Adipose tissue (tissue), 3 donors: ENCODE data around the gene FSIP1. TPM values are rescaled to one million over a fixed set of nuclear protein-coding genes. Genes with fewer than 3 reads are reported as not detected.

Source experiments
- H3K27ac ChIP-seq: one replicate; pipeline ENCODE4 v1.5.1; 2013; ENCODE audit warnings: low read depth, low read length
- WGBS, 3 donors: extraction: QIAGEN DNeasy Blood & Tissue Kit; methylation state at CpG; one replicate each; pipeline ENCODE4 v1.1.7; 2013; 5-methylcytosine and 5-hydroxymethylcytosine counted together
- polyA plus RNA-seq, 3 donors: library from polyadenylated mRNA; stranded (reverse); fragments of 200-250 nt; gene quantifications; one replicate each; pipeline ENCODE4 v1.2.3, GENCODE V29; 2013
- donor health status: healthy with polysubstance abuse.
- donor health status: Bipolar disorder and iron deficiency.
- donor health status: healthy.

The FSIP1 gene
- polyA plus RNA-seq, 3 donors = 0.07 to 0.42 TPM; not detected in 1

DNA sequence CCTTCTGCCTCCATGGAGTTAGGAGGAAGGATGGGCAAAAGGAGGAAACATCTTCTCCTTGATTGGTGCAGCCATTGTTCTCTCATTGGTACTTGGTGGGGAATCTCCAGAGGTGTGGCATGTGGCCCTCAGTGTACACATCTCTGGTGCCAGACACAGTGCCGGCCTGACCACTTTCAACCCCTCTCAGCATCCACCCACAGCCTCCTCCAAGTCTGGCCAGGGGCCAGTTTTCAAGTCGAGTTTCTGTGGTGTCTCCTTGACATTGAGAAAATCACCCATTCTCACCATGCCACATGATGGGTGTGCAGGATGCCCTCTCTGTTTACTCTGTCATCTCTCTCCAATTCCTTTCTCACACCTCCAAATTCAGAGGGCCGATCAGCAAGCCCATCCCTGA is 12.8 kb upstream of the FSIP1 start:
- no peak overlapping the region for H3K27ac ChIP-seq
- WGBS, 3 donors = 56 to 69% (median 66%) methylated on average over 3 of the region's 3 CpGs

- 72 to 85% (median 84%) methylated on average over 3 of the region's 3 CpGs for WGBS, 3 donors
- no peak overlapping the region for H3K27ac ChIP-seq
These were observed 12.3 kb upstream of the FSIP1 start for GRCh38 chr15:39794954-39795353.

GRCh38 chr15:39793923-39794322 is 11.3 kb upstream of the FSIP1 start:
- H3K27ac ChIP-seq = no peak overlapping the region
- 79 to 87% (median 84%) methylated on average over 4 of the region's 4 CpGs for WGBS, 3 donors

- 15 to 56% (median 19%) methylated on average over 4 of the region's 4 CpGs for WGBS, 3 donors
- H3K27ac ChIP-seq = no peak overlapping the region
These were observed 10.2 kb upstream of the FSIP1 start for GRCh38 chr15:39792844-39793335.

DNA sequence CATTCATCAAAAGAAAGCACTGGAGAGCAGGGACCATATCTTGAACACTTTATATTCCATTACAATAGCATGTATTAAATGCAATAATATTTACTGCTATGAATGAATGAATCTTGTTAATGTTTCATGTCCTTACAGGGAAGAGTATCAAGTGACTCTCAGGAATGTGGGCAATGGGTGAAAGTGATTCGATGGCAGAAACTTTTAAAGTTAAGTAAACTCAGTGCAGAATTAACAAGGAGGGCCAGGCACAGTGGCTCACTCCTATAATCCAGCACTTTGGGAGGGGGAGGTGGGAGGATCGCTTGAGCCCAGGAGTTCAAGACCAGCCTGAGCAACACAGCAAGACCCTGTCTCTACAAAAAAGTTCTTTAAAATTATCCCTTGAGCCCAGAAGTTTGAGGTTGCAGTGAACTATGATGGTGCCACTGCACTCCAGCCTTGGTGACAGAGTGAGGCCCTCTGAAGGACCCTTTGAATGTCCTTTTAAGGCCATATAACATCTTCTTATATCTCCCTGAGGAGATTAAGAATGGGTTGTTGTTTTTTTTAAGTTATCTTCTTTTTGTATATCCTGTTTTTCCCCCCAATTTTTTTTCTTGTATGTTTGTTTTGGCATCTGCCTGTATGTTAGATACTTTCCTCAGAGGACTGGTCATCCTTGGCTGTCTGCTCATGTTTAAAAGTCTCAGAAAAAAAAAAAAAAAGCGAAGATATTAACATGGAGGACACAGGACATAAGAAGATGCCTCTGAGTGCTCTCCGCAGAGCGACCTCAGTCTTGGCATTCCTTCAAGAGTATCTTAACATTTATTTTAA is 9.6 kb upstream of the FSIP1 start:
- 64 to 69% (median 69%) methylated on average over 5 of the region's 5 CpGs for WGBS, 3 donors

GRCh38 chr15:39789736-39790135 is 7.1 kb upstream of the FSIP1 start:
- no peak overlapping the region for H3K27ac ChIP-seq
- WGBS, 3 donors = 52 to 83% (median 53%) methylated on average over 4 of the region's 4 CpGs

More for the DNA sequence above, 9.6 kb upstream of the FSIP1 start:
- H3K27ac ChIP-seq = no peak overlapping the region

GRCh38 chr15:39788800-39789565 is 6.3 kb upstream of the FSIP1 start:
- no peak overlapping the region for H3K27ac ChIP-seq
- WGBS, 3 donors = 66 to 77% (median 73%) methylated on average over 3 of the region's 3 CpGs

- 50 to 66% (median 66%) methylated on average over 4 of the region's 4 CpGs for WGBS, 3 donors
- no peak overlapping the region for H3K27ac ChIP-seq
These were observed 5.5 kb upstream of the FSIP1 start for GRCh38 chr15:39788108-39788507.

DNA sequence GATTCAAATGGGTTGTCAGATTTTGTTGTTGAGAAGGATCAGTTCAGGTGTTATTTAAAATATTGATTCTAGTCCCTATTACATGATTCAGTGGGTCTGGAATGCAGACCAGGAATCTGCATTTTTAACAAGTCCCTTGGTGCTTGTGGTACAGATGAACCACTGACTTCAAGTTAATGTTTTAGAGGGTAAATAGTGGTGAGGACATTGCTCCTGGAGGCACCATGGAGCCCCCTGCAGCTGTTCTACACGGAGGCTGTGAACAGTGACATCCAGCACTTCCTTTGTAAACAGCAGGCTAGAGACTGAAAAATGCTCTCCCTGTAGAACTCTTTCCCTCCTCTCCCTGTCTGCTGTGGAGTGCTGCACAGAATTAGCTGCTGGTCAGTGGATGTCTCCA is 4.8 kb upstream of the FSIP1 start:
- H3K27ac ChIP-seq = no peak overlapping the region
- WGBS, 3 donors = 19 to 43% (median 31%) methylated on average over 1 of the region's 1 CpG

DNA sequence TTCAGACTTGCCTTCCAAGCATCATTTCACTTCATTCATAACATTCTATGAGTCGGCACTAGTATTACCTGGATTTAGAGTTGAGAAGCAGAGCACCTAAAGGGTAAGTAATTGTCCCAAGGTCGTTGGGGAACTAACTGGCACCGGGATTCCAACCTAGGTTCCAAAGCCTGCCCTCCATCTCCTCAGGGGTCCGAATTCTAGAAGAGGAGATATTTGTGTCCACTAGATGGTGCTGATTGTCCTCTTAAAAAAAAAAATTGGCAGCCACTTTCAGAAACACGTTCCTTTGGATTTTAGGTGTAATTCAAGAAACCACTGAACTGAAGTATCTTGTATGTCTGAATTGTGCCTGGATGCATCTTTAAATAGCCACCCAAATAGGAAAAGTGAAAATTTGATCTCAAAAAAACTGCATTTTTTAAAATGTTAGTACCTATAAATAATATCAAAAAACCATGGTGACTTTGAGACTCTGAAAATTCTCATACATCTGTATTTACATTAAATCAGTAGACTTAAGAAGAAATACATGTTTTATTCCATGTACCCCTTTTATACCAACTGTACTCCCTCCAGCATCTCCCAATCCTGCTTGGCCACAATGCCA is 3.9 kb upstream of the FSIP1 start:
- H3K27ac ChIP-seq = no peak overlapping the region
- 5 to 10% (median 6%) methylated on average over 5 of the region's 5 CpGs for WGBS, 3 donors

- 79 to 87% (median 85%) methylated on average over 7 of the region's 7 CpGs for WGBS, 3 donors
- H3K27ac ChIP-seq = no peak overlapping the region
These were observed 3.2 kb upstream of the FSIP1 start for GRCh38 chr15:39785841-39786240.

- no peak overlapping the region for H3K27ac ChIP-seq
- WGBS, 3 donors = 46 to 79% (median 65%) methylated on average over 10 of the region's 10 CpGs
These were observed 2.5 kb upstream of the FSIP1 start for GRCh38 chr15:39785139-39785538.

GRCh38 chr15:39784638-39785037 is 2.0 kb upstream of the FSIP1 start:
- no peak overlapping the region for H3K27ac ChIP-seq
- 76 to 90% (median 88%) methylated on average over 2 of the region's 2 CpGs for WGBS, 3 donors

DNA sequence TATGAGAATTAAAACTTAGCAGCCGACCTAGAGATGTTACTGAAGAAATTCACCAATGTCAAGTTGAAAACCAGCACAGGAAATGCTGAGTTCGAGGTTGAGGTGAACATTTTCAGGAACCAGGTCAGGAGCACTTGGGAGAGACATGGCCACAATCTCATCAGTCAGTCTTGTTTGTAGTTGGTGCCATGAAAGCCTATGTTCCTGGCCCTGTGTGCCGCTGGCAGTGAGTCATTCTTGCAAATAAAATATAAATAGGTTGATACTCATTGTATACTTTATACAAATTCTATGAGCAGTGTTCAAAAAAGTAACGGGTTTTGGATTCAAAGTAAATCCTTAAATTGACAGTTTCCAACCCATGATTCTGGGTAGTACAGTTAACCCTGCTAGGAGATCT is 1.5 kb upstream of the FSIP1 start:
- H3K27ac ChIP-seq = no peak overlapping the region
- WGBS, 3 donors = 47 to 58% (median 53%) methylated on average over 4 of the region's 4 CpGs

- WGBS, 3 donors = 1 to 8% (median 2%) methylated on average over 10 of the region's 10 CpGs
- H3K27ac ChIP-seq = no peak overlapping the region
These were observed 691 bp upstream of the FSIP1 start for GRCh38 chr15:39783244-39783820.

GRCh38 chr15:39781967-39782302 is 706 bp downstream of the FSIP1 start:
- H3K27ac ChIP-seq = no peak overlapping the region
- WGBS, 3 donors = 45 to 59% (median 45%) methylated on average over 2 of the region's 2 CpGs

DNA sequence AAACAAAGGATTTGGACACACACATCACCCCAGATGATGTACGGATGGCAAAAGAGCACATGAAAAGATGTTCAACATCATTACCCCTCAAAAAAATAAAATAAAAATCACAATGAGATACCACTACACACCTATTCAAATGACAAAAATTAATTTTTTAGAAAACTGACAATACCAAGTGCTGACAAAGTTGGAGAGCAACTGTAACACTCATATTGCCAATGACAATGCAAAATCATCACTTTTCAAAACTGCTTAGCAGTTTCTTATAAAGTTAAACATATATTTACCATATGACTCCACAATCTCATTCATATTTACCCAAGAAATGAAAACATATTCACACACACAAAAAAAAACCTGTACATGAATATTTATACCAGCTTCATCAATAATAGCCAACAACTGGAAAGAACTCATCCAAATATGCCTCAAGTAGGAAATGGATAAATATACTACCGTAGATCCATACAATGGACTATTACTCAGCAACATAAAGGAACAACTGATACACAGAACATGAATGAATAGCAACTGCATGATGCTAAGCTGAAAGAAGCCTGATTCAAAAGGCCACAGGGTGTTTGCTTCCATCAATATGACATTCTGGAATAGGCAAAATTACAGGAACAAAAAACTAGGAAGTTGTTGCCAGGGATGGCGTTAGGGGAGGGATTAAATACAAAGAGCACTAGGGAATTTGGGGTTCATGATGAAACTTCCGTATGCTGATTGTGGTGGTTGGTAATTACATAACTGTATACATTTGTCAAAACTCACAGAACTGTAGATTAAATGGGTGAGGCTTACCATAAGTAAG is 1.3 kb downstream of the FSIP1 start:
- no peak overlapping the region for H3K27ac ChIP-seq
- WGBS, 3 donors = 62 to 88% (median 69%) methylated on average over 4 of the region's 4 CpGs

DNA sequence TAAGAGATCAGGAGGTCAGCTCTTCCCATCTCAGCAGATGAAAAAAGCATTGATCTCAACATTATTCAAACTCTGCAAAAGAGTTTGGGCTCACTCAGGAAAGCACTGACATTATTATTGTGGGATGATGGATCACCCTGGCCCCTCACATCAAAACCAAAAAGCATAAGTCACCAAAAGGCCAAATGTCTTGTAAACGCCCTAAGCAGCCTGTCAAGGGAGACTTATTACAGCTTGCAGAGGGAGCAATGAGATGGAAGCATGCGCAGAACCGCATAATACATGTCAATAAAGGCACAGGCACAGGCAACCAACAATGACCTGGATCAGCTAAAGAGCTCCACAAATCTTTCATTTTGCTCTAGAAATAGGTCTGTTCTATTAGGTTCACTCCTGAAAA is 4.6 kb downstream of the FSIP1 start:
- WGBS, 3 donors = 46 to 60% (median 57%) methylated on average over 3 of the region's 3 CpGs
- no peak overlapping the region for H3K27ac ChIP-seq
